HG03571 (cell line): ENCODE data around the gene RPL3.

Experiments
- ATAC-seq: cut with Tn5 transposase; IDR thresholded peaks from one replicate; pipeline ENCODE4 v1.9.1; 2021; ENCODE audit not compliant: unreplicated experiment

Gene RPL3

GRCh38 chr22:39301108-39301507 lies 18.3 kb downstream of the RPL3 start:
- no peak for ATAC-seq

- ATAC-seq = no peak
These were observed 19.1 kb downstream of the RPL3 start for GRCh38 chr22:39300186-39300830.

- ATAC-seq = no peak
These were observed 19.6 kb downstream of the RPL3 start for GRCh38 chr22:39299829-39300178.

DNA sequence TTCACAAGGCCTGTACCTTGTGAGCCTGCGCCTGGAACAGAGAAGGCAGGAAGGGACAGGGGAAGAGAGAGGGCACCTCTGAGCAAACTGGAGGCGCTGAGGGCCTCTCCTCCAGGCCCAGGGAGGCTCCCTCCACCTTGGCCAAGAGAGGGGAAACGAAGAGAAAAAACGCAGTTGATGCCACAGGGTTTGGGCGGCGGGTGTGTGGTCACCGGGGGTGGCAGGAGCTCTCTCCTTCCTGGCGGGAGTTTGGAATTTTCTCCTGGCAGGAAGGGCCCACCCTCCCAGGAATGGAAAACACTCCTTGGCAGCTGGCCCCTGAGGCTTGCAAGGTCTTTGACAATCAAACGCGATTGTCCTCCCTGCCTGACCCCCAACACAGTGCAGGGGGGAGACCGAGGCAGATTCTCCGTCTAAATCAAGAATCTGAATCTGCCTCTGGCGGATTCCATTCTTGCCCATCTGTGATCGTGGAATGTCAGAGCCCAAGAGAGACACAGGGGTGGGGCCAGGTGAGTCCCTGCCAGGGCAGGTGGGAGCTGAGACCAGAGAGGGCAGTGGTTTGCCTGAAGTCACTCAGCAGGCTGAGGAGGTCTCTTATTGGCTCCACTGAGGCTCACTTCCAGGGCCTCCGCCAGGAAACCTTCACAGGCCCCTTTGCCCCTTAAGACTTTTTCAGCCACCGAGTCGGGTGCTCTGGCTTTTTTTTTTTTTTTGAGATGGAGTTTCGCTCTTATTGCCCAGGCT lies 21.0 kb downstream of the RPL3 start:
- no peak for ATAC-seq

DNA sequence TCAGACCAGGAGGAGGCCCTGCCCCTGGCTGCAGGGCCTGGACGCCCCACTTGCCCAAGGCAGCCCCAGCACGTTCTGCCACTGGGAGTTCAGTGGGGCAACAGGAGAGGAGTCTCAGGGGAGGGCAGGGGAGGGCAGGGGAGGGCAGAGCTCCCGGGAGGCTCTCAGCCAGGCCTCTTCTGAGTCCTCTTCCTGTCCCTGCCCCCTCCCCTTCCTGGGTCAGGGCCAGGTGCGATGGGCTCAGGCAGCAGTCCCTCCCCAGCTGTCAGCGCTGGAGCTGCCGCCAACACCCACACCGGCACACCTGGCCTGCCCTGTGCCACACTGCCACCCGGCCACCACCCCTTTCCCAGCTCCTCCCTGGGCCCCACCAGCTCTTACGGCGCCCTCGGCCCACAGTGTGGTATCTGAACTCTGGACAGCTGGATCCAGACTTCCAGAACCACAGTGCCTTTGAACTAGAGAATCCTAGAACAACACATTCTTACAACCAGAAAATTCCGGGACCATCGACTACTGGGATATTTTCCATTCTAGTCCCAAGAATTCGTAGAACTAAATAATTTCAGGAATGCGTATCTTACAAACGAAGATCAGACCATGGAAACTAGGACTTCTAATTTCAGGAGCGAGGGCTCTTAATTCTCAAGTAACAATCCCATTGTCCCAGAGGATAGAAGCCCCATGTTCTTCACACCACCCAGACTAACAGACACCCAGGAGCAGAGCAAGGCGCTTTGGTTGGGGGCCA lies 21.8 kb downstream of the RPL3 start:
- ATAC-seq = no peak

- no peak for ATAC-seq
These were observed 22.4 kb downstream of the RPL3 start for GRCh38 chr22:39296981-39297489.

DNA sequence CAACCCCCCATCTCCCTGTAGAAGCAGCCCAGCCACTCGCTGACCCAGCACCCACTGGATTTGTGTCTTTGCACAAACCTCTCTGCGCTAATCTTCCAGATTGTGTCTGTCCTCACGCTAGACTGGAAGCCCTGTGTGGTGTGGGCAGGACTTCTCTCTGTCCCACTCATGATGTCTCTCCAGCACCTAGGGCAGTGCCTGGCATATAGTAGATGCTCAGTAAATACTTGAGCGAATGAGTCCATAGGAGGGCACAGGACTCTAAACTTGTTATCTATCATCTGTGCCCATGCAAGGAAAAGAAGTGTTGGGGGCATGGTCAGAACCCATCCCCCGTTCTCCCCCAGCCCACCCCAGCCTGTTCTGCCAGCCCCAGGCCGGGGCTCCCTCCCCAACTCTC lies 22.9 kb downstream of the RPL3 start:
- no peak for ATAC-seq

DNA sequence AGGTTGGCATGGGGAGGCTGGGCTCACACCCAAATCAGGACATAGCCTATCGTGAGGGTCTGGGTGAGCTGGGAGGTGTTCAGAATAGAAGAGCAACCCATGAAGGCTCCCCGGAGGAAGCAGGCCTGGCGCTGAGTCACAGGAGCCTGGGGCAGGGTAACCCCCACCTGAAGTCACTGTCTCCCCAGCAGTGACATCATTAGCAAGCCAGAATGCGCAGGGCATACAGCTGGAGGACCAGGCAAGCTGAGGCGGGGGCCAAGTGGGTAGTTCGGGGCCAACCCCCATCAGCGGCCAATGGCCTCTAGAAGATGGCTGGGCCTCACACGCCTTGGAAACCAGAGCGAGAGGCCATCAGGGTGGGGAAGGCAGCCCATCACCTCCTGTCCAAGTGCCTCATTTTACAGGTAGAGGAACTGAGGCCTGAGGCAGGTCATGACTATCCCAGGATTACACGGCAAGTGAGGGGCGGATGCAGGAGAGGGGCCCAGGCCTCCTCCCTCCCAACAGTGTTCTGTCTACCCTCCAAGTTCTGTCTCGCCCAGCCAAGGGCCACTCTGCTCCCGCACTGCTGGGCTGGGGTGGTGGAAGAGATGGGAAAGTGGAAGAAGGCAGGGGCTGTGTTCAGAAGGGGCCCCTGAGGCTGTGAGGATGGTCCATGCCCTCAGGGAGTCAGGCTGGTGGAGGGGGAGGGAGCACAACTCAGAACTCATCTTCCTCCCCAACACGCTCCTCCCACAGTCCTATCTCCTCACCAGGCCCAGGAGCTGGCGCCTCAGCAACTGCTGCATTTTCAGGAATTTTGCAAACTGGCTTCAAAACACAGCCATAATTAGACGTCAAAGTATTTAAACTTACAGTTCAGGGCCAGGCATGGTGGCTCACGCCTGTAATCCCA lies 24.6 kb downstream of the RPL3 start:
- ATAC-seq = no peak

DNA sequence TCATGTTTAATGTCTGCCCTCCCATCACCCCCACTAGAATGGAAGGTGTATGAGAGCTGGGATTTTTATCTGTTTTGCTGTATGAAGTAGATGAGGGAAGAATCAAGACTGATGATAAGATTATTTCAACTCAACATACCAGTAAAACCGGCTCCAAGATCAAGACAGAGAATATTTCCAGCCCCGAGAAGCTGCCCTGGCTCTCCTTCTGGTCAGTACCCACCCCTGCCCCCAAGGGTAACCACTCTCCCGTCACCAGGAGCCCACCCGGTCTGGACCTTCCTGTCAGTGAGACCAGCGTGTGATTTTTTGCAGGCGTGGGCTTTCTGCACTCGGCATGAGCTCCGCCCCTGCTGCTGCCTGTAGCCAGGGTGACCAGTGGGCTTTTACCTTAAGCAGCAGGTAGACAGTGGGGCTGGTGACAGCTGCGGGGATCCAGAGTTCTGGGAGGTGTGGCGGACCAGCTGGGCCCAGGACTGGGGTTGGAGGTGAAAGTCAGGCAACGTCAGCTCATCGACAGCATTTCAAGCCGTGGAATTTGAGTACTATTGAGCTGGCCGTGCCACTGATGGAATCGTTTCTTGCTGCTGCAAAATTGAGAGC lies 25.6 kb downstream of the RPL3 start:
- no peak for ATAC-seq

DNA sequence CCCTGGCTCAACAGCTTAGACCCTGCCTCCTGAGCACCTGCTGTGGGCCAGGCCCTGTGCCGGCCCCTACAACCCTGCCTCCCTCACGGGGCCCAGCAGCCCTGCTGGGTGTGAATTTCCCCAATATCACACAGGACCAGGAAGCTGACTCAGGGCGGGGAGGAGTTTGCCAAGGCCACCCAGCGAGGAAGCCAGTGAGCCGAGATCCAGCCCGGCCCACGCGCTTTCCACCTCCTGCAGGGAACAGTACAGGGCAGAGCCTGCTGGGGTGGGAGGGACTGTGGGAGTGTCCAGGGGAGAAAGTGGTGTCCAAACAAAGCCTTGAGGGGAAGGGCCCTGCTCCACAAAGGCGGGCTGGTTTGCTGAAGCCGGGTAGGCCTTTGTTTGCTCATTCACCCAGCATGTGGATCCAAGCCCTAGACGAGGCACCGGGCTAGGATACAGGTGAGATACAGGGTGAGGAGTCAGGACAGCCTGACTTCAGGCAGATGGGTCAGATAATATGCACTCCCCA lies 26.8 kb downstream of the RPL3 start:
- no peak for ATAC-seq

DNA sequence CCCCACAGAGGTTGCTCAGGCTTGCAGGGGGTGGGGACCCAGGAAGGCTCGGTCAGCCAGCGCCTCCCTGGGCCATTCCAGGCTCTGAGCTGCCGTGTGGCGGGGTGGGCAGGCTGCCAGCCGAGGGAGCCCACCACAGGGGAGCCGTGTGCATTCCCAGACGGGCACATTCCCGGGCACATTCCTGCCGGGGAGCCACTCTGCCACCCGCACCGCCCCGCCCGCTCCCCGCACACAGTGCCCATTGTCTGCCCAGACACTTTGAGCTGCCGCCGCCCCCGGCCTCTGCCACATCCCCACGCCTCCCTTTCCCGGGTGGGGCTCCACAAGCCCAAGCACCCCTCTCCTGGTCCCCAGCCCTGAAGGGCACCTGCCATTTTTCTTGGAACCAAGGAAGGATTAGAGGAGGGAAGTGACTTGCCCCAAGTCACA lies 27.4 kb downstream of the RPL3 start:
- no peak for ATAC-seq

DNA sequence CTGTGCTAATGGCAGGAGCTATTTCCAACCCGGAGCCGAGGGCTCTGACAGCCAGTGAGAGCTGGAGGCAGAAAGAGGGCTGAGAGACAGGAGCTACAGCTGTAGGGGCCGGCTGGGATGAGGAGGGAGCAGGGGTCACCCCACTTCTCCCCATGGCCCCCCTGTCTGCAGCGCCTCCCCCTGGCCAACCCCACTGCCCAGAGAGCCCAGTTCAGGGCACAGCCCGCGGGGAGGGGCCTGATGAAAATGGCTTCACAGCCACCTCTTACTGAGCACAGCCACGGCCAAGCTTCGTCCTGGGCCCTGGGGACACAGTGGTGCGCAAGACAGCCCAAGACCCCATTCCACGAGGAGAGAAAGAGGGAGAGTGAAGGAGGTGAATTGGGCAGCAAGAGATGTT lies 27.9 kb downstream of the RPL3 start:
- ATAC-seq = no peak

- no peak for ATAC-seq
These were observed 28.7 kb downstream of the RPL3 start for GRCh38 chr22:39290724-39291161.

DNA sequence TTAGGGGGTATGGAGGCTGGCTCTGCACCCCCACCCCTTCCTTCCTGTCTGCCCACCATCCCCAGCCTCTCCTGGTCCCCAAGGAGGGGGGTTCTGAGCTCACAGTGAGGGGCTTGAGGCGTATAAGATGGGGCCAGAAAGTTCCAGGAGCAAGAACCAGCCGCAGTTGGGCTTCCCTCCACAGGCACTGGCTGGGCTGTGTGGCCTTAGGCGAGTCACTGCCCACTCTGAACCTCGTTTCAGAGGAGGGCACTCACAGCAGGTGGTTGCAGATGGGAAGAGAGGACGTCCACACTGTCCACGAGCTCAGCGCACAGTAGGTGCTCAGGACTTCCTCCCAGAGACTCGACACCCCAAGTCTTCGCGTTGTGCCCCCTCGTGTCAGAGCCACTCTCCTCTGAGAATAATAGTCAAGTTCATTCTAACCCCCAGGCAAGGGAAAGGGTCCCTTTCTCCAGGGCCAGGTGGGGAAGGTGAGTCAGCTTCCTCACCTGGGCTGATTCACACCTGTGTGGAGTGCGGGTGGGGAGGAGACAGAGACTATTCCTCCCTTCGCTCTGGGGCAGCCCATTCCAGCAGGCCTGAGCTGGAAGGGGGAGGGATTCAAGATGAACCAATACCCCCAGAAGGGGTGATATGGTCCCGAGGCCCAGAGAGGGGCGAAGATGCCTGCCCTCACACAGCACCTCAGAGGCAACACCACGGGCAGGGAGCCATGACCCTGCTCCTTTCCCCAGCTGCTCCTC lies 29.3 kb downstream of the RPL3 start:
- no peak for ATAC-seq

- no peak for ATAC-seq
These were observed 29.9 kb downstream of the RPL3 start for GRCh38 chr22:39289533-39289932.

GRCh38 chr22:39288135-39288898 lies 31.1 kb downstream of the RPL3 start:
- ATAC-seq = no peak

- no peak for ATAC-seq
These were observed 32.2 kb downstream of the RPL3 start for GRCh38 chr22:39287076-39287725.

DNA sequence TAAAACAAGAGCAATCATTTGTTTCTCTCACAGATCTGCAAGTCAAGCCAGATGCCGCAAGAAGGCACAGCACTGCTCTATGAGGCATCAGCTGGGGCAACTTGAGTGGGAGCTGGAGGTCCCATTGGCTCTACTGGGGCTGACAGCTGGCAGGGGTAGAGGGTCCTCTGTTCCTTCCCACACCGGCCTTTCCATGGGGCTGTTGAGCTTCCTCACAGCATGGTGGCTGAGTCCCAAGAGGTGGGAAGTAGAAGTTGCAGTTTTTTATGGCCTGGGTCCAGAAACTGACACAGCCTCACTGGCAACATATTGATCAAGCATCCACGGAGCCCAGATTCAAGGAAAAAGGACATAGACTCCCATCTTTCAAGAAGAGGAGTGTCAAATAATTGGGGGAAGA lies 34.4 kb downstream of the RPL3 start:
- ATAC-seq = no peak
